ENCODE results near the gene SOBP.

DNA sequence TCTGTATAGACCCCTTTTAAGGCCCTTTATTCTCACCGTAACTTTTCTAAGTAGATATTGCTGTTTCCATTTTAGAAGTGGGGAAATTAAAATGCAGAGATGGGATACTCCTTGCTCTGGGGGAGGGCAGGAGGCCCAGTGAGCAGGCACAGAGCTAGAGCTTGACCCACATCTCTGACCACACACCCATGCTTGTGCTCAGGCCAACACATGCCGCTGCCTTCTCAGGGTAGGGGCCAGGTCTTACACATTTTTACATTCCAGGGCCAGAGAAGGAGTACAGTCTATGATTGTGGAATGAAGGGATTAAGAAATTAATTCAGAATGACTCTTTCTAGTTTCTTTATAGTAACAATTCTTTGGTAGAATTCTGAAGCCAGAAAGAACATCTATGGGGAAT, 104.8 kb downstream of the SOBP start:
- TF ChIP-seq POLR2A (IDR thresholded peaks at IDR 0.05), result no peak
- TF ChIP-seq, protein P1, sequence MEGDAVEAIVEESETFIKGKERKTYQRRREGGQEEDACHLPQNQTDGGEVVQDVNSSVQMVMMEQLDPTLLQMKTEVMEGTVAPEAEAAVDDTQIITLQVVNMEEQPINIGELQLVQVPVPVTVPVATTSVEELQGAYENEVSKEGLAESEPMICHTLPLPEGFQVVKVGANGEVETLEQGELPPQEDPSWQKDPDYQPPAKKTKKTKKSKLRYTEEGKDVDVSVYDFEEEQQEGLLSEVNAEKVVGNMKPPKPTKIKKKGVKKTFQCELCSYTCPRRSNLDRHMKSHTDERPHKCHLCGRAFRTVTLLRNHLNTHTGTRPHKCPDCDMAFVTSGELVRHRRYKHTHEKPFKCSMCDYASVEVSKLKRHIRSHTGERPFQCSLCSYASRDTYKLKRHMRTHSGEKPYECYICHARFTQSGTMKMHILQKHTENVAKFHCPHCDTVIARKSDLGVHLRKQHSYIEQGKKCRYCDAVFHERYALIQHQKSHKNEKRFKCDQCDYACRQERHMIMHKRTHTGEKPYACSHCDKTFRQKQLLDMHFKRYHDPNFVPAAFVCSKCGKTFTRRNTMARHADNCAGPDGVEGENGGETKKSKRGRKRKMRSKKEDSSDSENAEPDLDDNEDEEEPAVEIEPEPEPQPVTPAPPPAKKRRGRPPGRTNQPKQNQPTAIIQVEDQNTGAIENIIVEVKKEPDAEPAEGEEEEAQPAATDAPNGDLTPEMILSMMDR (IDR thresholded peaks at IDR 0.05 in 4 of 5, conservative IDR thresholded peaks at IDR 0.05 in 1 of 5), result no peak

Measured in gastrocnemius medialis (tissue), 4 donors.